ENCODE data around the gene ONECUT1.

DNA sequence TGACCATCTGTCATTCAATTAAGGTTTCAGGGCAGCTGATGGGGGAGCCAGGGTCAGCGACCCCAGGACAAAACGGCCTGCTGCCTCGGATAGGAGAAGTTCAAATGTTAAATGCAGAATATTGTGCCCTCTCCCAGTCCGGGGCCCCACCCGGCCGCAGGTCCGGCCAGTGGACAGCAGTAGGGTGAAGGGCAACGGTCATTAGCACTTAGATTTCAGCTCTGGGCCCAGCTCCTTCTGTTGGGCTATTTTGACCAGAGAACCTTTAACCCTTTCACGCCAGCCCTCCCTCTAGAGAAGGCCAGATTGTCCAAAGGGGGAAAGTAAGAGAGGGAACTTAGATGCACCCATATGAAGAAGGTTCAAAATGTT lies 16.1 kb upstream of the ONECUT1 start:
- TF ChIP-seq, protein P1, sequence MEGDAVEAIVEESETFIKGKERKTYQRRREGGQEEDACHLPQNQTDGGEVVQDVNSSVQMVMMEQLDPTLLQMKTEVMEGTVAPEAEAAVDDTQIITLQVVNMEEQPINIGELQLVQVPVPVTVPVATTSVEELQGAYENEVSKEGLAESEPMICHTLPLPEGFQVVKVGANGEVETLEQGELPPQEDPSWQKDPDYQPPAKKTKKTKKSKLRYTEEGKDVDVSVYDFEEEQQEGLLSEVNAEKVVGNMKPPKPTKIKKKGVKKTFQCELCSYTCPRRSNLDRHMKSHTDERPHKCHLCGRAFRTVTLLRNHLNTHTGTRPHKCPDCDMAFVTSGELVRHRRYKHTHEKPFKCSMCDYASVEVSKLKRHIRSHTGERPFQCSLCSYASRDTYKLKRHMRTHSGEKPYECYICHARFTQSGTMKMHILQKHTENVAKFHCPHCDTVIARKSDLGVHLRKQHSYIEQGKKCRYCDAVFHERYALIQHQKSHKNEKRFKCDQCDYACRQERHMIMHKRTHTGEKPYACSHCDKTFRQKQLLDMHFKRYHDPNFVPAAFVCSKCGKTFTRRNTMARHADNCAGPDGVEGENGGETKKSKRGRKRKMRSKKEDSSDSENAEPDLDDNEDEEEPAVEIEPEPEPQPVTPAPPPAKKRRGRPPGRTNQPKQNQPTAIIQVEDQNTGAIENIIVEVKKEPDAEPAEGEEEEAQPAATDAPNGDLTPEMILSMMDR (conservative IDR thresholded peaks at IDR 0.05; ENCODE audit: low read length): no peak
- TF ChIP-seq EZH2phosphoT487 (IDR thresholded peaks at IDR 0.05; ENCODE audit: borderline replicate concordance, low read depth, low read length): no peak

All from OCI-LY7 (cell line).